ENCODE results near the gene LPA.

DNA sequence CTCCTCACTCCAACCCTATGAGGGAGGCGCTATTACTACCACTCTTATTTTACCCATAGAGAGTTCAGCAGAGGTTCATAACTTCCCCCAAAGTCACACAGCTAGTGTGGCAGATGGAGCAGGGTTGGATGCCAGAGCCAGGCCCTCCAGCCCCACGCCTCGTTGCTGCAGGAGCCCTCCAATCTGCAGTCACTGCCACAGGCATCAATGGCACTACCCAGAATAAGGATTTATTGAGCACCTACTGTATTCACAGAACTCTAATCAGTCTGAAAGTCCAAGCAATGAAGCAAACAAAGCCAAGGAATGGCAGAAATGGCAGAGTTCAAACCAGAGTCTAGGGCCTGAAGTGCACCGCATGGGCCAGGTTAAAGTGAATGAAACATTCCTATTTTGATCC, 144.9 kb downstream of the LPA start:
- TF ChIP-seq POLR2A (IDR thresholded peaks at IDR 0.05; ENCODE audit: low read length), result no peak
- no peak for TF ChIP-seq GATA1 (IDR thresholded peaks at IDR 0.05; ENCODE audit: low read depth, low read length)
